ENCODE data around the gene BDKRB1. TPM values are rescaled to one million over a fixed set of nuclear protein-coding genes. Genes with fewer than 3 reads are reported as not detected.

Gene BDKRB1
- total and polyA plus RNA-seq, 10 of the 15 experiments (the other 5 are each of a cell fraction or from before 2014, with no cell fraction given), result 0.21 TPM; not detected in 9

DNA sequence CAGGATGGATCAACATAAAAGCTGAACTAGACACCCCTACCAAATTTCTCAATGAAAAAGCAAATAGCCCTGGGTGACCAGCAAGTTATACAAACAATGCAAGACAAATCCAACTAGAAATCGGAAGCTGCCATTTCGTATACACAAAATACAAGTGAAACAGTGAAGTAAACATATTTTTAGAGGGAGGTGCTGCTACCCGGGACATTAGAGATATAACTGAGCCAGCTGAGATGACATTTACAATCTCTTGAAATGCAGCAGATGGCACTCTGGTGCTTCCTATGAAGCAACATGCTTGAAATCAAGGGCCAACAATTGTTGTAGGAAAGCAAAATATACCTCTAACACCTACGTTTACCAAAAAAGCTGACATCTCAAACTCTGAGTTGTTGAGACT, 25.5 kb downstream of the BDKRB1 start:
- FAIRE-seq, result no peak
- SMC1A ChIA-PET (ENCODE audit: uncharacterized antibody, unreplicated experiment), result interaction anchor here (0.6 kb wide), 1 partner anchor 282 kb away, joined by 4 read pairs; no protein-coding TSS in a partner anchor
- in situ Hi-C loops (cut with MboI), result no loop called here

GRCh38 chr14:96284008-96284407, 28.0 kb downstream of the BDKRB1 start:
- DNase-seq (ENCODE audit: low read depth, low spot score), result no peak
- 99% methylated on average over 9 of the region's 9 CpGs for WGBS (ENCODE audit: insufficient coverage, insufficient replicate concordance, low lambda C conversion rate, missing lambda C conversion rate)
- no peak for ATAC-seq
- Histone ChIP-seq H3K4me1 (ENCODE audit: control insufficient read depth, insufficient read depth, low read length) (no peaks in the 10 kb centered on the region), H3K9ac (ENCODE audit: control insufficient read depth, insufficient read depth, low read length) (no peak overlapping the region), H3K9me3 (replicated peaks; ENCODE audit: control insufficient read depth, insufficient read depth, low read length) (no peaks in the 10 kb centered on the region), H3K36me3 (ENCODE audit: control insufficient read depth in 2 of 2, insufficient read depth in 2 of 2, low read length in 1 of 2) (peaks cover 0 to 8% of the 10 kb centered on the region in 2 experiments; a peak in 3 of 4 replicates), H3K27ac (ENCODE audit: control insufficient read depth, insufficient read depth) (no peak overlapping the region), H3K79me2 (ENCODE audit: control insufficient read depth, insufficient read depth, low read length) (no peaks in the 10 kb centered on the region), H3K4me2 (ENCODE audit: control insufficient read depth, insufficient read depth) (no peak overlapping the region), H3K27me3 (replicated peaks in 1 of 2; ENCODE audit: control insufficient read depth in 2 of 2, insufficient read depth in 2 of 2, low read length in 1 of 2) (no peaks in the 10 kb centered on the region), H2AFZ (ENCODE audit: control insufficient read depth, low read depth, low read length) (no peak overlapping the region), H4K20me1 (ENCODE audit: control insufficient read depth, insufficient read depth) (no peaks in the 10 kb centered on the region), H3K4me3 (no peak overlapping the region)
- RAD21 ChIA-PET (ENCODE audit: unreplicated experiment), result no interaction called here
- CTCF ChIA-PET, result no interaction called here
- intact Hi-C loops (cut with micrococcal nuclease; ENCODE audit: unreplicated experiment), result no loop called here
- TF ChIP-seq MYB (IDR thresholded peaks at IDR 0.05; ENCODE audit: borderline replicate concordance, low read depth, low read length) (no peak), ZSCAN29 (IDR thresholded peaks at IDR 0.05) (no peak), RAD51 (IDR thresholded peaks at IDR 0.05) (no peak), SMARCA5 (IDR thresholded peaks at IDR 0.05) (no peak), NFYA (IDR thresholded peaks at IDR 0.05; ENCODE audit: borderline replicate concordance, low read depth, low read length) (no peak), YBX1 (IDR thresholded peaks at IDR 0.05) (no peak), CHD2 (IDR thresholded peaks at IDR 0.05; ENCODE audit: borderline replicate concordance, low read depth, low read length) (no peak), HCFC1 (IDR thresholded peaks at IDR 0.05; ENCODE audit: low read length) (no peak), PAX8 (IDR thresholded peaks at IDR 0.05) (no peak), TCF3 (IDR thresholded peaks at IDR 0.05; ENCODE audit: borderline replicate concordance, insufficient read depth, low read depth, low read length) (no peak), GABPA (IDR thresholded peaks at IDR 0.05; ENCODE audit: low read depth) (no peak), HDAC2 (IDR thresholded peaks at IDR 0.05) (no peak)
- TF ChIP-seq, protein P1, sequence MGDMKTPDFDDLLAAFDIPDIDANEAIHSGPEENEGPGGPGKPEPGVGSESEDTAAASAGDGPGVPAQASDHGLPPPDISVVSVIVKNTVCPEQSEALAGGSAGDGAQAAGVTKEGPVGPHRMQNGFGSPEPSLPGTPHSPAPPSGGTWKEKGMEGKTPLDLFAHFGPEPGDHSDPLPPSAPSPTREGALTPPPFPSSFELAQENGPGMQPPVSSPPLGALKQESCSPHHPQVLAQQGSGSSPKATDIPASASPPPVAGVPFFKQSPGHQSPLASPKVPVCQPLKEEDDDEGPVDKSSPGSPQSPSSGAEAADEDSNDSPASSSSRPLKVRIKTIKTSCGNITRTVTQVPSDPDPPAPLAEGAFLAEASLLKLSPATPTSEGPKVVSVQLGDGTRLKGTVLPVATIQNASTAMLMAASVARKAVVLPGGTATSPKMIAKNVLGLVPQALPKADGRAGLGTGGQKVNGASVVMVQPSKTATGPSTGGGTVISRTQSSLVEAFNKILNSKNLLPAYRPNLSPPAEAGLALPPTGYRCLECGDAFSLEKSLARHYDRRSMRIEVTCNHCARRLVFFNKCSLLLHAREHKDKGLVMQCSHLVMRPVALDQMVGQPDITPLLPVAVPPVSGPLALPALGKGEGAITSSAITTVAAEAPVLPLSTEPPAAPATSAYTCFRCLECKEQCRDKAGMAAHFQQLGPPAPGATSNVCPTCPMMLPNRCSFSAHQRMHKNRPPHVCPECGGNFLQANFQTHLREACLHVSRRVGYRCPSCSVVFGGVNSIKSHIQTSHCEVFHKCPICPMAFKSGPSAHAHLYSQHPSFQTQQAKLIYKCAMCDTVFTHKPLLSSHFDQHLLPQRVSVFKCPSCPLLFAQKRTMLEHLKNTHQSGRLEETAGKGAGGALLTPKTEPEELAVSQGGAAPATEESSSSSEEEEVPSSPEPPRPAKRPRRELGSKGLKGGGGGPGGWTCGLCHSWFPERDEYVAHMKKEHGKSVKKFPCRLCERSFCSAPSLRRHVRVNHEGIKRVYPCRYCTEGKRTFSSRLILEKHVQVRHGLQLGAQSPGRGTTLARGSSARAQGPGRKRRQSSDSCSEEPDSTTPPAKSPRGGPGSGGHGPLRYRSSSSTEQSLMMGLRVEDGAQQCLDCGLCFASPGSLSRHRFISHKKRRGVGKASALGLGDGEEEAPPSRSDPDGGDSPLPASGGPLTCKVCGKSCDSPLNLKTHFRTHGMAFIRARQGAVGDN (IDR thresholded peaks at IDR 0.05), result no peak
- no peak for FAIRE-seq
- in situ Hi-C loops (cut with MboI), result no loop called here
- SMC1A ChIA-PET (ENCODE audit: uncharacterized antibody, unreplicated experiment), result no interaction called here
- POLR2A ChIA-PET, result no interaction called here
- BruUV-seq (replicated peaks), result no TSS peak

More for the DNA sequence above, 25.5 kb downstream of the BDKRB1 start:
- TF ChIP-seq ZNF24 (IDR thresholded peaks at IDR 0.05), result no peak
- RAD21 ChIA-PET (ENCODE audit: unreplicated experiment), result no interaction called here
- no peak for DNase-seq (ENCODE audit: low read depth, low spot score)
- Histone ChIP-seq H3K9me3 (replicated peaks; ENCODE audit: control insufficient read depth, insufficient read depth, low read length) (no peaks in the 10 kb centered on the region; the same call in 2 of the 3 replicates), H3K27me3 (replicated peaks in 1 of 2; ENCODE audit: control insufficient read depth in 2 of 2, insufficient read depth in 2 of 2, low read length in 1 of 2) (no peaks in the 10 kb centered on the region), H3K27ac (ENCODE audit: control insufficient read depth, insufficient read depth) (no peak overlapping the region), H4K20me1 (ENCODE audit: control insufficient read depth, insufficient read depth) (no peaks in the 10 kb centered on the region), H3K9ac (ENCODE audit: control insufficient read depth, insufficient read depth, low read length) (no peak overlapping the region), H3K4me1 (ENCODE audit: control insufficient read depth, insufficient read depth, low read length) (no peaks in the 10 kb centered on the region), H3K79me2 (ENCODE audit: control insufficient read depth, insufficient read depth, low read length) (no peaks in the 10 kb centered on the region), H3K4me2 (ENCODE audit: control insufficient read depth, insufficient read depth) (no peak overlapping the region), H3K4me3 (no peak overlapping the region), H2AFZ (ENCODE audit: control insufficient read depth, low read depth, low read length) (no peak overlapping the region), H3K36me3 (ENCODE audit: control insufficient read depth in 2 of 2, insufficient read depth in 2 of 2, low read length in 1 of 2) (peaks cover 0 to 8% of the 10 kb centered on the region in 2 experiments; a peak in 2 of 4 replicates)
- no TSS peak for BruUV-seq (replicated peaks)
- CTCF ChIA-PET, result interaction anchor here (0.5 kb wide), 1 partner anchor 1860 kb away, joined by 3 read pairs; no protein-coding TSS in a partner anchor
- POLR2A ChIA-PET, result interaction anchor here (0.6 kb wide), 1 partner anchor 660 kb away, joined by 3 read pairs; no protein-coding TSS in a partner anchor
- intact Hi-C loops (cut with micrococcal nuclease; ENCODE audit: unreplicated experiment), result no loop called here
- WGBS (ENCODE audit: insufficient coverage, insufficient replicate concordance, low lambda C conversion rate, missing lambda C conversion rate), result 84% methylated on average over 4 of the region's 4 CpGs
- ATAC-seq, result no peak
